ENCODE measurements around the gene LYZL6.

Gene LYZL6

GRCh38 chr17:35932586-35932985 lies 10.9 kb downstream of the LYZL6 start:
- Mint-ChIP-seq H3K36me3 (ENCODE audit: low read depth) (no peaks in the 10 kb centered on the region), H3K4me1 (peaks cover 32% of the 10 kb centered on the region), H3K27me3 (ENCODE audit: low read depth) (peaks cover 3% of the 10 kb centered on the region), H3K4me3 (peak overlapping the region in 1 of 3 experiments; percentile 10), H3K27ac (peak overlapping the region; percentile 87 to 94 (median 94)), H3K9me3 (no peaks in the 10 kb centered on the region)
- TF ChIP-seq CTCF (IDR thresholded peaks at IDR 0.05; ENCODE audit: unreplicated experiment in 3 of 3): no peak

- H3K27ac Mint-ChIP-seq: peak overlapping the region; percentile 87 to 94 (median 94)
- H3K27me3 Mint-ChIP-seq (ENCODE audit: low read depth): peaks cover 3% of the 10 kb centered on the region
- H3K36me3 Mint-ChIP-seq (ENCODE audit: low read depth): no peaks in the 10 kb centered on the region
- peak overlapping the region in 2 of 3 experiments; percentile 10 to 45 for H3K4me3 Mint-ChIP-seq
- TF ChIP-seq CTCF (IDR thresholded peaks at IDR 0.05; ENCODE audit: unreplicated experiment in 3 of 3): no peak
- peaks cover 32% of the 10 kb centered on the region for H3K4me1 Mint-ChIP-seq
- H3K9me3 Mint-ChIP-seq: no peaks in the 10 kb centered on the region
These were observed 11.6 kb downstream of the LYZL6 start for GRCh38 chr17:35931794-35932425.

GRCh38 chr17:35930211-35931065 lies 13.1 kb downstream of the LYZL6 start, which contains the start of gene RDM1:
Gene RDM1, minus strand, starts transcription at chr17:35930773. Its CDS starts 46 bp downstream, at chr17:35930727.
- peak within 1 kb of the TSS; percentile 87 to 94 (median 94) for H3K27ac Mint-ChIP-seq
- H3K27me3 Mint-ChIP-seq (ENCODE audit: low read depth): peaks cover 3% of the 10 kb centered on the region
- H3K4me3 Mint-ChIP-seq: peak within 1 kb of the TSS; percentile 84 to 90 (median 89)
- H3K9me3 Mint-ChIP-seq: no peaks in the 10 kb centered on the region
- H3K36me3 Mint-ChIP-seq (ENCODE audit: low read depth): no peaks in the 10 kb centered on the region
- no peak for TF ChIP-seq CTCF (IDR thresholded peaks at IDR 0.05; ENCODE audit: unreplicated experiment in 3 of 3)
- peaks cover 32% of the 10 kb centered on the region for H3K4me1 Mint-ChIP-seq

- peak overlapping the region in 1 of 3 experiments; percentile 27 for H3K4me3 Mint-ChIP-seq
- H3K27ac Mint-ChIP-seq: no peak overlapping the region
- H3K4me1 Mint-ChIP-seq: peaks cover 28% of the 10 kb centered on the region
- H3K27me3 Mint-ChIP-seq (ENCODE audit: low read depth): peaks cover 3% of the 10 kb centered on the region
- no peaks in the 10 kb centered on the region for H3K36me3 Mint-ChIP-seq (ENCODE audit: low read depth)
- H3K9me3 Mint-ChIP-seq: no peaks in the 10 kb centered on the region
- no peak for TF ChIP-seq CTCF (IDR thresholded peaks at IDR 0.05; ENCODE audit: unreplicated experiment in 3 of 3)
These were observed 15.8 kb downstream of the LYZL6 start for GRCh38 chr17:35927714-35928113.

- no peak for TF ChIP-seq CTCF (IDR thresholded peaks at IDR 0.05; ENCODE audit: unreplicated experiment in 3 of 3)
- Mint-ChIP-seq H3K4me1 (peaks cover 5% of the 10 kb centered on the region), H3K27ac (no peak overlapping the region), H3K36me3 (ENCODE audit: low read depth) (no peaks in the 10 kb centered on the region), H3K9me3 (peaks cover 3% of the 10 kb centered on the region), H3K4me3 (no peak overlapping the region), H3K27me3 (ENCODE audit: low read depth) (no peaks in the 10 kb centered on the region)
These were observed 19.9 kb downstream of the LYZL6 start for GRCh38 chr17:35923609-35924114.

Measured in nephron (organoid).